NB4 (cell line): Measurements from ENCODE around the gene CLPSL1.

Experiments
- CTCF ChIP-seq: IDR thresholded peaks from one replicate; pipeline ENCODE4 v1.5.1; 2012; ENCODE audit warnings: low read depth, low read length
- MAX ChIP-seq: IDR thresholded peaks from 2 replicates; pipeline ENCODE4 v1.6.1; 2011; ENCODE audit warnings: low read depth, low read length
- MYC ChIP-seq: IDR thresholded peaks from 2 replicates; pipeline ENCODE4 v1.6.1; 2011; ENCODE audit warnings: low read depth, low read length
- POLR2A ChIP-seq: IDR thresholded peaks from 2 replicates; pipeline ENCODE4 v1.6.1; 2011; ENCODE audit warnings: mild to moderate bottlenecking; ENCODE audit not compliant: insufficient read length; ENCODE audit errors: extremely low read depth

GRCh38 chr6:35736982-35737412, 43.8 kb upstream of the CLPSL1 start, which contains the start of gene ARMC12:
- no peak for TF ChIP-seq CTCF
- TF ChIP-seq POLR2A, result no peak
- no peak for TF ChIP-seq MYC
- no peak for TF ChIP-seq MAX
